HCT116 (cell line): Measurements from ENCODE around the gene PRKD3. TPM values are rescaled to one million over a fixed set of nuclear protein-coding genes. Genes with fewer than 3 reads are reported as not detected.

Experiments
- ATAC-seq: fragments of 200-7000 bp; cut with Tn5 transposase; 2 replicates; pipeline ENCODE4 v1.9.1; 2020; ENCODE audit warnings: mild to moderate bottlenecking, moderate library complexity
- BruUV-seq: library from RNA; stranded (reverse); fragments of 400-500 nt; replicated peaks from 2 replicates; lab custom pipeline; 2021; lab: Mats Ljungman, UMichigan
- CTCF ChIA-PET: fragments of 300-600 bp; sonication (Branson Sonifier 250); formaldehyde crosslinking; loops from one replicate; lab custom pipeline; 2021; ENCODE audit warnings: antibody characterized with exemption; lab: Charles Lee
- POLR2A ChIA-PET: fragments of 300-600, 350-600 bp; sonication (Branson Sonifier 250); formaldehyde crosslinking; loops from one replicate; lab custom pipeline; 2021; ENCODE audit warnings: antibody characterized with exemption; lab: Charles Lee
- RAD21 ChIA-PET, 2 experiments: fragments of 300-600 bp; sonication (Branson Sonifier 250); formaldehyde crosslinking; loops; one replicate each; lab custom pipeline; 2023; ENCODE audit warnings: low total read pairs in 2 of 2; ENCODE audit not compliant: uncharacterized antibody in 2 of 2, unreplicated experiment in 2 of 2, low non-redundant PET in 1 of 2; lab: Charles Lee
- DNase-seq: peaks from one replicate; pipeline ENCODE4 v3.0.0-alpha.2; 2010; ENCODE audit warnings: low read depth, low spot score
- H2AFZ ChIP-seq: fragments of 200-600 bp; shearing (Covaris generic), sonication (generic); 2 replicates; pipeline ENCODE4 v1.6.1; 2017; ENCODE audit warnings: low read depth, mixed run types, mixed read lengths, antibody characterized with exemption, low read length; ENCODE audit not compliant: poor library complexity, severe bottlenecking
- H3K27ac ChIP-seq: 2 replicates; pipeline ENCODE4 v1.5.1; 2012; ENCODE audit warnings: low read depth, low read length
- H3K27me3 ChIP-seq: fragments of 200-600 bp; sonication (generic); 2 replicates; pipeline ENCODE4 v1.6.1; 2016; ENCODE audit warnings: mixed run types, low read length, mixed read lengths; ENCODE audit not compliant: insufficient read depth
- H3K36me3 ChIP-seq, 2 experiments: fragments of 200-500 bp in 1 of 2; fragments of 200-600 bp in 1 of 2; sonication (Bioruptor generic) in 1 of 2; sonication (generic) in 1 of 2; 2 replicates each; pipeline versions ENCODE4 v1.5.1 to v1.6.1; 2014 to 2016; ENCODE audit warnings: low read length in 2 of 2, inconsistent platforms in 1 of 2, mixed read lengths in 1 of 2, mixed run types in 1 of 2; ENCODE audit not compliant: insufficient read depth in 2 of 2, control insufficient read depth in 1 of 2
- H3K4me1 ChIP-seq, 2 experiments: fragments of 200-600 bp in 1 of 2; sonication (generic) in 1 of 2; 2 replicates each; pipeline versions ENCODE4 v1.5.1 to v1.6.1; 2012 to 2017; ENCODE audit warnings: low read length in 2 of 2, inconsistent platforms in 1 of 2, mild to moderate bottlenecking in 1 of 2, mixed read lengths in 1 of 2, mixed run types in 1 of 2, moderate library complexity in 1 of 2; ENCODE audit not compliant: insufficient read depth in 2 of 2, control insufficient read depth in 1 of 2
- H3K4me2 ChIP-seq: fragments of 200-600 bp; sonication (generic); 2 replicates; pipeline ENCODE4 v1.6.1; 2017; ENCODE audit warnings: mixed run types, low read length, mixed read lengths
- H3K4me3 ChIP-seq, 2 experiments: fragments of 200-600 bp in 1 of 2; sonication (generic) in 1 of 2; replicated peaks in 1 of 2; 2 replicates each; pipeline ENCODE4 v1.5.1; 2011 to 2016; ENCODE audit warnings: low read length in 2 of 2, control low read depth in 1 of 2, low read depth in 1 of 2, mild to moderate bottlenecking in 1 of 2, mixed read lengths in 1 of 2, mixed run types in 1 of 2
- H3K79me2 ChIP-seq: fragments of 200-600 bp; sonication (generic); 2 replicates; pipeline ENCODE4 v1.6.1; 2017; ENCODE audit warnings: mild to moderate bottlenecking, mixed run types, low read length, moderate library complexity, mixed read lengths; ENCODE audit not compliant: insufficient read depth
- H3K9ac ChIP-seq: fragments of 200-600 bp; sonication (generic); 2 replicates; pipeline ENCODE4 v1.6.1; 2016; ENCODE audit warnings: low read length, mixed read lengths
- H3K9me2 ChIP-seq: fragments of 200-600 bp; sonication (generic), shearing (Covaris generic); 2 replicates; pipeline ENCODE4 v1.6.1; 2017; ENCODE audit warnings: mixed run types, mild to moderate bottlenecking, moderate library complexity; ENCODE audit not compliant: insufficient read depth
- H3K9me3 ChIP-seq, 2 experiments: fragments of 200-500 bp in 1 of 2; fragments of 200-600 bp in 1 of 2; sonication (Bioruptor generic) in 1 of 2; sonication (generic) in 1 of 2; 2 replicates each; pipeline ENCODE4 v1.6.1; 2014 to 2017; ENCODE audit warnings: low read length in 2 of 2, mixed read lengths in 2 of 2, inconsistent platforms in 1 of 2, low read depth in 1 of 2, mild to moderate bottlenecking in 1 of 2, mixed run types in 1 of 2, moderate library complexity in 1 of 2; ENCODE audit not compliant: control insufficient read depth in 1 of 2, insufficient read depth in 1 of 2
- H4K20me1 ChIP-seq: fragments of 200-600 bp; sonication (generic), shearing (Covaris generic); 2 replicates; pipeline ENCODE4 v1.6.1; 2017; ENCODE audit warnings: mixed run types, mild to moderate bottlenecking, moderate library complexity; ENCODE audit not compliant: insufficient read depth
- CEBPB ChIP-seq: IDR thresholded peaks from 2 replicates; pipeline ENCODE4 v1.6.1; 2012; ENCODE audit warnings: low read depth
- EGR1 ChIP-seq: IDR thresholded peaks from 2 replicates; pipeline ENCODE4 v1.6.1; 2012; ENCODE audit warnings: low read depth
- ELF1 ChIP-seq: IDR thresholded peaks from 2 replicates; pipeline ENCODE4 v1.6.1; 2012; ENCODE audit warnings: low read depth, borderline replicate concordance
- EZH2 ChIP-seq: fragments of 200-600 bp; sonication (generic); IDR thresholded peaks from 2 replicates; pipeline ENCODE4 v1.6.1; 2017; ENCODE audit warnings: antibody characterized with exemption, mixed run types
- FOSL1 ChIP-seq: IDR thresholded peaks from 2 replicates; pipeline ENCODE4 v1.6.1; 2012; ENCODE audit warnings: low read depth
- RAD21 ChIP-seq: IDR thresholded peaks from 2 replicates; pipeline ENCODE4 v1.6.1; 2012; ENCODE audit warnings: low read depth, mild to moderate bottlenecking
- SIN3A ChIP-seq: IDR thresholded peaks from 2 replicates; pipeline ENCODE4 v1.6.1; 2012; ENCODE audit warnings: low read depth
- YY1 ChIP-seq: IDR thresholded peaks from 2 replicates; pipeline ENCODE4 v1.6.1; 2011; ENCODE audit warnings: low read length, low read depth, moderate library complexity, mild to moderate bottlenecking; ENCODE audit not compliant: insufficient replicate concordance; ENCODE audit errors: extremely low read depth
- intact Hi-C: fragments of 100-400 bp; cut with micrococcal nuclease; formaldehyde crosslinking; loops from 2 replicates; pipeline ENCODE4 v1.10.0; 2022
- total RNA-seq: library from RNA; stranded (reverse); gene quantifications from one replicate; pipeline ENCODE4 v1.2.1, GENCODE V29; 2021; ENCODE audit not compliant: unreplicated experiment

The PRKD3 gene
- total RNA-seq, 1 experiment from 2014 or later: 13.9 TPM

DNA sequence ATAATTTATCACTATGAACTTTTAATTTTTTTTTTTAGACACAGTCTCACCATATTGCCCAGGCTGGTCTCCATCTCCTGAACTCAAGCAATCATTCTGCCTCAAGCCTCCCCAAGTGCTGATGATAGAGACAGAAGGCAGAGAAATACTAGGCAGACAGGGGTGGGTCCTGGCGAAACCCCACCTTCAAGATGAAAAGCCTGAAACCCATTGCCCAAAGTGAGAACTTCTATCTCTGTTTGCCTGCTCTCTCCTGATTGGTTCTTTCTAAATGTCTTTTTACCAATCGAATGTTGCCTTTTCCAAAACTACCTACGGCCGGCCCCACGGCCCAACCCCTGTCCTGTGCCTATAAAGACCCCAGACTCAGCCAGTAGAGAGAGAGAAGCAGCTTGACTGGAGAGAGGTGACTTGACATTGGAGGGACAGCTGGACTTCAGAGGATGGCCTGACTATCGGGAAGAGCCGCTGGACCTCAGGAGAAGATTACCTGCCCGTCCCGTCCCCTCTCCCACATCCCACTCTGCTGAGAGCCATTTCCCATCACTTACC lies 21.9 kb downstream of the PRKD3 start:
- ChIA-PET POLR2A (no interaction called here), CTCF (no interaction called here), RAD21 (no interaction called here)
- Histone ChIP-seq H3K4me3 (no peak overlapping the region), H3K36me3 (no peaks in the 10 kb centered on the region), H3K9me2 (no peaks in the 10 kb centered on the region), H3K27me3 (no peaks in the 10 kb centered on the region), H3K27ac (no peak overlapping the region), H3K4me2 (no peak overlapping the region), H3K4me1 (peaks cover 0 to 13% of the 10 kb centered on the region in 2 experiments; a peak in 2 of 4 replicates), H3K79me2 (no peaks in the 10 kb centered on the region), H3K9ac (no peak overlapping the region), H2AFZ (no peak overlapping the region), H3K9me3 (no peaks in the 10 kb centered on the region), H4K20me1 (no peaks in the 10 kb centered on the region)
- DNase-seq: no peak
- no TSS peak for BruUV-seq
- TF ChIP-seq YY1 (no peak), EGR1 (no peak), SIN3A (no peak), EZH2 (no peak), CEBPB (no peak), RAD21 (no peak)
- intact Hi-C loops: no loop called here
- no peak for ATAC-seq

DNA sequence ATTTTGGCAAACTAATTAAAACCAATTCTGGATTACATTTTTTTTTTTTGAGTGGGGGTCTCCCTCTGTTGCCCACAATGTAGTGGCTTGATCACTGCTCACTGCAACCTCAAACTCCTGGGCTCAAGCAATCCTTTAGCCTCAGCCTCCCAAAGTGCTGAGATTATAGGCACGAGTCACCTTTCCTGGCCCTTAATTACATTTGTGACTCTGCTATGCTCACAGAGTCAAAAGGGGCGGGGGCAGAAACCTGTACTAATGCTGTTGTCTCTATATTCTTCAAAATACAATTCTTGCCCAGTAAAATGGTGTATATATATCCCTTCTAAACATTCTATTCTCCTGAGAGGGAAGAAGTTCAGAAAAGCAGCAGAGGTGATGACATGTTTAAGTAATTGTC lies 23.2 kb downstream of the PRKD3 start:
- intact Hi-C loops: no loop called here

More for the DNA sequence above, 23.2 kb downstream of the PRKD3 start:
- no peak overlapping the region for H2AFZ ChIP-seq
- TF ChIP-seq FOSL1 (0 out of 2 replicates have a peak, but pooled peaks have one; percentile 10), ELF1 (no peak)
- no peaks in the 10 kb centered on the region for H3K36me3 ChIP-seq
- no peaks in the 10 kb centered on the region for H3K27me3 ChIP-seq
- ChIA-PET CTCF (no interaction called here), RAD21 (no interaction called here), POLR2A (no interaction called here)
- peaks cover 0 to 13% of the 10 kb centered on the region in 2 experiments; a peak in 2 of 4 replicates for H3K4me1 ChIP-seq
- DNase-seq (no peak), ATAC-seq (peak; percentile 60; the same call in 1 of the 2 replicates)
- no peak overlapping the region for H3K4me3 ChIP-seq
- no peaks in the 10 kb centered on the region for H3K79me2 ChIP-seq
- no peaks in the 10 kb centered on the region for H3K9me2 ChIP-seq
- H3K9me3 ChIP-seq: no peaks in the 10 kb centered on the region
- no peak overlapping the region for H3K27ac ChIP-seq
- BruUV-seq: no TSS peak
- H3K4me2 ChIP-seq: no peak overlapping the region; the same call in 1 of the 2 replicates
- no peak overlapping the region for H3K9ac ChIP-seq
- H4K20me1 ChIP-seq: no peaks in the 10 kb centered on the region
